DMS79 (cell line): ENCODE results near the gene PCNX4.

Experiments
- DNase-seq: peaks from one replicate; lab custom pipeline; 2025; lab: John Stamatoyannopoulos, UW

The PCNX4 gene

DNA sequence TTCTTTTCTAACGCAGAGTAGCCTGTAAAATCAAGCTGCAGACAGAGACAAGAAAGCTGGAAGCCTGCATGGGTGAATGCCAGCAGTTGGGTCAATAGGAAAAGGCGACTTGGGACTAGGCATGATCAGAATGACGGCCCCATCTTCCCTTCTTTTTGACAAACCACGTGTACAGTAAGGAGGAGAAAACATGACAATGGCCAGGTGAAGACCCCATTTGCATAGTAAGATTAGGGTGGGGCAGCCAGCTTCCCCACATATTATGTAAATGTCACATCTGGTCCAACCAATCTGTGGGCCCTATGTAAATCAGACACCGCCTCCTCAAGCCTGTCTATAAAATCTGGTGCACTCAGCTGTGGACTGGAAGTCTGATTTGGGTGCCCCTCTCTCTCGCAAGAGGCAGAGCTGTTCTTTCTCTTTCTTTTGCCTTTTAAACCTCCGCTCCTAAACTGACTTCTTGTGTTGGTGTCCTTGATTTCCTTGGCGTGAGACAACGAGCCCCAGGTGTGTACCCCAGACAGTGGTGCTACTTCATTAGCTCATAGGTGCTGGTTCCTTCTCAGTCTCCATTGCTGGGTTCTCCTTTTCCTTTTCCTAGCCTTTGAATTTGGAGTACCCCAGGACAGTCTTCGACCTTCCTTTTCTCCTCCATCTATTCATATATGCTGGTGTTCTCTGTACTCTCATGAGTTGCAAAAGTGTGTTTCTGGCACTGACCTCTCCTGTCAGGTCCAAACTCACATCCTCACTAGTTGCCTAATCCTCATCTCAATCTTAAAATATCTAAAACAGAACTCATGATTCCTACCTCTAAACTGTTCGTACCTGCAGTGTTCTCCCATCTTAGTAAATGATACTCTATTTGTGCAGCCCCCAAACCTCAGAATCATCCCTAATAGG, 82.9 kb downstream of the PCNX4 start:
- DNase-seq, result no peak

DNA sequence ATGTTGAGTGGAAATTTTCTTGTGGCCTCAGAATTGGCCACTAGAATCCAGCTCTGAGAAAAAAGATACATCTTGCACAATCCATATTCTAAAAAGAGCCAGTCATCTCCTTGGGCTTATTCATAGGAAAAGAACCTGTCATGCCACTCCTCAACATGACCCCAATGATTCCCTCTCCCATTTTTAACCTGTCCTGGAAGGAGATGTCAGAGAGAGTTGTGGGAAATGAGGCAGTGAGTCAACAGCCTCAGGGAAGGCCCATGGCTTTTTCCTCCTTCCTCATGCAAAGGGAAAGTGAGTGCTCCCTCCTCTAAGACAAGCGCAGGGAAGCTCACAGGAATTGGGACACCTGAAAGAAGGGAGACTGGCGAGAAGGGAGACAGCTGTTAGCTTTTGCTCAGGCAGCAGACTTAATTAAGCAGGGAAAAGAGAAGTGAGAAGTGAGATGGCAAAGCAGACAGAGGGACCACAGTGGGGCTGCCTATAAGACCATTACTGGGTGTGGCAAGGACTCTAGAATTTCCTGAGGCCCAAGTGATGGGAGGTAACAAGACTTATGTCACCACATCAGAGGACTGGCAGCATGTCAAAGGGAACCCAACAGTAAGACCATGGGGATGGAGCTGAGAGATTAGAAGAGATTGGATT, 83.7 kb downstream of the PCNX4 start:
- no peak for DNase-seq

DNA sequence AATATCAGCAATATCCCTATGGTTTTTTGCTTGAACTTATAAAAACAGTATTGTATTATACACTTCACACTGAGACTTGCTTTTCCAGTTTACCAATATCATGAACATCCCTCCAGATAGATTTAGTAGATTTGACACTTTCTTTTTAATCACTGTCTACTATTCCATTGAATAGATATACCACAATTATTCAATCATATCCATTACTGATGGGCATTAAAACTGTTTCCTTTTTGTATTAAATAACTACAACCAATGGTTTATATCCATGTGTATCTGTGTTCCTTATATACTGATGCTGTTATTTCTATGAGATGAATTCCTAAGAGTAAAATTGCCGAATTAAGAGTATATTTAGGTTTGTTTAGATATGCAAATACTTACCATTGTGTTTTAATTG, 86.4 kb downstream of the PCNX4 start:
- no peak for DNase-seq

DNA sequence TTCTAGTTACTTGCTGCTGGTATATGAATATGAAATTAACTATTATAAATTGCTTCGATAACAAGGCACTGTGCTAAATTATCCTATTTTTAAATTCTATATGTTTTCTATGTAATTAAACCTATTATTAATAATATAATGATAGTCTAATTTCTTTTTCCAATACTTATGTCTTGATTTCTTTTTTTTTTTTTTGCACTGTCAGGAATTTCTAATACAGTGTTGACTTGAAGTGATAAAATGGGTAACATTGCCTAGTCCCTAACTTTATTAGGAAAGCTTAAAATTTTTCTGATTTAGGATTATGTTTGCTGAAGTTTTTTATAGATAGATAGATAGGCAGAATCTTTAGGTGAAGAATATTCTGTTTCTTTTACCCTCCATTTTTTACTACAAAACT, 87.1 kb downstream of the PCNX4 start:
- DNase-seq, result no peak

DNA sequence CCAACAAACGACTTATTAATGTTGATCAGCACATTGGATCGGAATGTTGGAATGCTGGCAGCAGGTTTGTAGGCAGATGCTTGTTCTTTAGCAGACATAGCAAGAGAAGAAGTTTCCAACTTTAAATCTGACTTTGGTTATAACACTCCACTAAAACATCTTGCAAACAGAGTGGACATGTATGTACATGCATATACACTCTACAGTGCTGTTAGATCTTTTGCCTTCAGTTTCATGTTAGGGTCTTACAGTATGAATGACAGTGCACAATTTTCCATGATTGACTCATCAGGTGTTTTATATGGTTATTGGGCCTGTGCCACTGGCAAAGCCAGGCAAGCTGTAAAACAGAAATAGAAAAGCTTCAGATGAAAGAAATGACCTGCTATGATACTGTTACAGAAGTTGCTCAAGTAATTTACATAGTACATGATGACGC, 87.7 kb downstream of the PCNX4 start:
- no peak for DNase-seq

DNA sequence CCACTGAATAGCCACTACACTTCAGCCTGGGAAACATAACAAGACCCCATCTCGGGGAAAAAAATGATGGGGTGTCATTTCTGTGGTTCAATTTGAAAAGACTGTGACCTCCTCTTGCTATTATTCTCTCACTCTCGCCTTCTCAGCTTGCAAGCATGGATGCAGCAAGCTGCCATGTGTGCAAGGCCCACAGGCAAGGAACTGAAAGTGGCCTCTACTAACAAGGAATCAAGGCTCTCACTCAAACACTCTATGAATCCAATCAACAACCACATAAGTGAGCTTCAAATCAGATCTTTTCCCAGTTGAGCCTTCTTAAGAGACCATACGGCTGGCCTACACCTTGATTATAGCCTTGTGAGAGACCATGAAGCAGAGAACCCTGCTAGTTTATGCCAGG, 91.4 kb downstream of the PCNX4 start:
- no peak for DNase-seq

DNA sequence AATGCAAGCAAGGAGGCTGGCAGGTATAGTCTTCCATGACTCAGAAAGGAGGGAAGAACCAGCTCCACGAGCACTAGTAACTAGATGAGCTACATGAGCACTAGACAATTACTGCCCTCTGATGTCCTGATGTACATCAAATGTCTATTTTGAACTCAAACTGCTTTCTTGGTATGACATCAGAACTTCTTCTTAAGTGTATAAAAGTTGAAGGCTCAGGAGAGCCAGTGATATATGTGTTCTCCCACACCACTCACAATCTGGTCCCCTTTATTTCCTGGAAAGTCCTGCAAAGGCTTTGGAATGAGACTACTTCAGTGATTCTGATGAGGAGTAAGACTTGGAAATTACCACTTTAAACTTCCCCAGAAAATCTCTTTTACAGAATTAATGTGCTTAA, 92.0 kb downstream of the PCNX4 start:
- no peak for DNase-seq

DNA sequence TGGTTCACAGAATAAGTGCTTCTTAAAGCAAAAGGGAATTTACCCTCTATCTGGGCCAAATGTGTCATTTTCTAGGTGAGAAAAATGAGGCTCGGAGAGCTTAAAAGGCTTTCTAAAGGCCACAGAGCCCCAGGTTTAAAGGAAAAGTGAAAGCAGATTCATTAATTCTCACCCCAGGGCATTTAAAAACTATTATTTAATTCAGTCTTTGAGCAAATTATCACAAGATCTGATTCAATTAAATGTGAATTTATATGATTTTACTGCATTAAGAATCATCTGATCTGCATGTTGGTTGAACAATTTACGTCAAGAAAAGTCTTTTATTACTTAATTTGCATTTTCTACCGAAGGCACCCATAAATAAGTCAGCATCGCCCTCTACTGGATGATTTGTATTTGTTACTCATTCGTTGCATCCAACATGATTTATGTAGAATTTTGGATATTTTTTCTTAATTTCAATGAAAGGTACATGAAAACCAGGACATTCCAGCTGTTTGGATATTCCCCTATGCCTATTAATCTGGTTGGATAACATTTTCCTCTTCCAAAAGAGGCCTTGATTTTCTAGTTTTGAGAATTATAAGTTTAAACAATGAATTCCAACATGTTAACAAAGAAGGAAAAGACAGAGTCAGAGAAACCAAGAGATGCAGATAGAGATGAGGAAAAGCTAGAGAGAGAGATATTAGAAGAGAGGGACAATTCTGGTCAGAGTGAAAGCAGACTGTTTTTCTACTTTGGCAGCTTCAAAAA, 92.6 kb downstream of the PCNX4 start:
- DNase-seq, result peak; percentile 59

DNA sequence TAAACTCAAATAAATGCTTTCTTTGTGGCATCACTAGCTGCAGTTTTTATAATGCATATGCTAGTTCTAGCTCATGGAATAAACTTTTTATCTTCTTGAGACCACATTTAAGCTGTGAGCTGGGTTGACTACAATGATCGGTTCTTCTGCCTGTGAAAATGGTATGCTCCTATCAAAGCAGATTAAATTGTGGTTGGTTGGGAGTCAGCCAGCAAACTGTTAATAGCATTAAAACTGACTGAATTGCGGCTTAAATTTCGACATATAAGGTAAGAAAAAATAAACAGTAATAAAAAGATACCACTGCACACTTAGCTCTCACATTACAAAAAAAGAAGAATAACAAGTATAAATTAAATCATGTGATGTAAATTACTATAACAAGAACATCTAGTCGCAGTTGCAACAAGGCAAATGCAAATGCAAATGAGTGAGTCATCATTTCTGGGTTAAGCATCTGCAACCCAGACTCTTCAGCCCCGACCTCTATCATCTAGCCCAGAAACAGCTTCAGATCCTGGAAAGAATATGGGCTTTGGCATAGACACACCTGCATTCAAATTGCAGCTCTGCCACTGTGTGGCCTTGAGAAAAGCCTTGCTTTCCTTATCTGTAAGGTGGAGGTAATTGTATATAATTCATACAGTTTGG, 93.3 kb downstream of the PCNX4 start:
- DNase-seq, result no peak

DNA sequence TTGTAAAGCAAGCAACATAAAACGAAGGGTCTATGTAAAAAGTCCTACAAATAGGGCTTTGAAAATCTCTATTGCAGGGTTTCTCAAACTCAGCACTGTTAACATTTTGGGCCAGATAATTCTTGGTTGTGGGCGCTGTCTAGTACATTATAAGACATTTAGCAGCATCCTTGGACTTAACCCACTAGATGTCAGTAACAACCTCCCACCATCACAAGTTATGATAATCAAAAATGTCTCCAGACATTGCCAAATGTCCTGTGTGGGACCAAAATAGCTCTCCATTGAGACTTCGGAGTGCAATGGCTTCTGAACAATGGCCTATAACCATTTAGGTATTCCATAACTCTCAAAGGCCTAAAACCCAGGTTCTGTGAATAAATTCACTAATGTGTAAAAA, 96.4 kb downstream of the PCNX4 start:
- DNase-seq, result peak; percentile 14

DNA sequence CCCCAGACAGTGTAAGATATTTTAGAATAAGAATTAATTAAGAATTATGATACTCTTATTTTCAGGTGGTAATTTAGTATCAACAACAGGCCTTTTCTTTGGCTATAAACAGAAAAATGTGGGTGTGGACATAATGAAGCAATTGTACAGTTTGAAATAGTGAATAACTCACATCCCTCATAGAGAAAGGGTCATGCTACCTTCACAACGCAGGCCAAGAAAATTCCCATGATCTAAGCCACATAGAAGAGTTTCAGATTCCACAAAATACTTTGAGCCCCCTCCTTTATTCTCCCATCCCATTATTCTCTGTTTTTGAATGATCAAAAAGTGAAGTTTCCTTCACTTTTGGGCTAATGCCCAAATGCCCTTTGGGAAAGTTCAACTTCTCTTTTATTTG, 97.0 kb downstream of the PCNX4 start:
- DNase-seq, result no peak

DNA sequence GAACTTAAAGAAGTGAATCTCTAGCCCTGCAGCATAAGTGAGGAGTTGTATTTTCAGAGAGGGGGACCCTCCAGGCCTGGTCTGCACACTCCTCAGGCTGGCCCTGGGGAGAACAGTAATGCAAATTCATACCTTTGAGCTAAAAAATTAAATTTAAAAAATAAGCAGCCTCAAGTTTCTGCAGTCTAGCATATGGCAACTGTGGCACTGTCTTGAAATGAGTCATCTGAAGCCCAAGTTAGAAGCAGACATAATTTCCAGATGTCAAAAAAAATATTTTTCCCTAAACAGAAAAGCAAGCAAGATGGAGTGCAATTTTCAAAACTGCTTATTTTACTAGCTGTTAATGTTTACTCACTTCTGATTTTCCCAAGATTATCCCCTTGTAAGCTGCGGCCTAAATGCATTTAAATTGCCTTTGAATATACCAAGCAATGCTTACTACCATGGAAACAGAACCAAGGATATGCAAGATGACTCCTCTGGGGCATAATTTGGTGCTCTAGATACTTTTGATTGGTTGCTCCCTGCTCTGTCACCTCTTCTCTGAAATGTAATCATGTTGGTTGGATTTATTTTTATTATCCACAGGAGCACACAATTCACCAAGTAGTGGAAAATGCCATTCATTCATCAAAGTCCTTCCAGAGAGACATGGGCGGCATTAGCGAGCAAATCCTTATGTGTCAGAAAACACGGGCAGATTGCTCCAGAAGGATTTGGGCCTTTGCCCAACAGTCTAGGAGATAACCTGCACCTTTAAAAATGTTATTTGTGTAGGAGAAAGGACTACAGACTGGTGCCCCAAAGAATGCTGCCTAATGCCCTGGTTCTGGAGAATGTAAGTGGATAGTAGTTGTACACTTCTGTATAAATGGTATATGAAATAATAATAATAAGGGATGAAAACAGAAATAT, 98.5 kb downstream of the PCNX4 start:
- no peak for DNase-seq

DNA sequence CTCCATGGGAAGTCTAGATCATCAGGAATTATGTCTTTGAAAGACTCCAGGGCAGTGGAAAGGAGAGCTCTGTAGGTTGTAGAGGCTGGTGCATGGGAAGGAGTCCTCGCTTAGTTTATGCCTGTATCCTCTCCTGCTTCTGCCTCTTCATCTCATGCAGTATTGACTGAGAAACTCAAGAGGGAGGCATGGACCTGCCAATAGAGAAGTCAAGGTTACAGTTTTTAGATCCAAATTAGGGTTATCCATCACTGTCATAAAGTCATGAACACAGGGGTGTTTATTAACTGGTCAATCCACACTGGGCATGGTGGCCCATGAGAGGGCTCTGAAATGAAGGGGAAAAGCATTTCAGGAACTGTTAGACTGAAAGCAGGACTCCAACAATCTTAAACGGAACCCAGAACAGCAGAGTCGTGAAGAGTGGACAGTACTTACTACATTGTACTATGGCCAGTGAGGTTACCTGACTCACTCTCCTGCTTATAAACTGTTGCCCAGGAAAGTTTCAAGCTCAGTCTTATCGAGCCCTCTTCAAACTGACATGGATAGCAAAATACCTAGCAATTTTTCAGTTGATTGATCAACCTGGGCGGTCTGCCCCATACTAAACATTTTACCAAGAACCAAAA, 103.6 kb downstream of the PCNX4 start:
- DNase-seq, result no peak

DNA sequence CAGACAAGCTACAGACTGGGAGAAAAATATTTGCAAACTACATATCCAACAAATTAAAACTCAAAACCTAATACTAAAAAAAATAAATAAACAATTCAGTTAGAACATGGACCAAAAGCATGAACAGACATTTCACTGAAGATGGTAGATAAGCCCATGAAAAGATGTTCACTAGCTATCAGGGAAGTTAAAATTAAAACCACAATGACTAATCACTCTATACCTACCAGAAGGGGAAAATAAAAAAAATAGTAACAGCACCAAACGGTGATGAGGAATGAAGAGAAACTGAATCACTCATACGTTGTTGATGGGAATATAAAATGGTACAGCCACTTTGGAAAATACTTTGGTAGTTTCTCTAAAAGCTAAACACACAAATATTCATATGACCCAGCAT, 104.6 kb downstream of the PCNX4 start:
- DNase-seq, result no peak

DNA sequence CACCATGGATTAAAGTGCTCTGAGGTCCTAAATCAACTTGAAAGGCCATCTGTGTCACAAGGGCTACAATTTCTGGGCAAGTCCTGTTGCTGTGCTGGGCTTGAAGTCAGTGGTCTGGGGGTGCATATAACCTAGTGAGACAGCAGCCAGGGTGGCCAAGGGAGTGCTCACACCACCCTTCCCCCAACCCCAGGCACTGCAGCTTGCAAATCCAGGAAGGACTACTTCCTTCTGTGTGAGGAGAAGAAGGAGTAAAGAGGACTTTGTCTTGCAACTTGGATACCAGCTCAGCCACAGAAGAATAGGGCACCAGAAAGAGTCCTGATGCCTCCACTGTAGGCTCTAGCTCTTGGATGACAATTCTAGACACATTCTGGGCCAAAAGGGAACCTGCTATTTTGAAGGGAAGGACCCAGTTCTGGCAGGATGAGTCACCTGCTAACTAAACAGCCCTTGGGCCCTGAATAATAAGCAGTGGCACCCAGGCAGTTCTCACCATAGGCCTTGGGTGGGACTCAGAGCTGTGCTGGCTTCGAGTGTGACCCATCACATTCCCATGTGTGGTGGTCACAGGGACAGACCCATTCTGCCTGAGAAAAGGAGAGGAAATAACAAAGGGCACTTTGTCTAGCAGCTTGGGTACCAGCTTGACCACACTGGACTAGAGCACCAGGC, 106.0 kb downstream of the PCNX4 start:
- no peak for DNase-seq

DNA sequence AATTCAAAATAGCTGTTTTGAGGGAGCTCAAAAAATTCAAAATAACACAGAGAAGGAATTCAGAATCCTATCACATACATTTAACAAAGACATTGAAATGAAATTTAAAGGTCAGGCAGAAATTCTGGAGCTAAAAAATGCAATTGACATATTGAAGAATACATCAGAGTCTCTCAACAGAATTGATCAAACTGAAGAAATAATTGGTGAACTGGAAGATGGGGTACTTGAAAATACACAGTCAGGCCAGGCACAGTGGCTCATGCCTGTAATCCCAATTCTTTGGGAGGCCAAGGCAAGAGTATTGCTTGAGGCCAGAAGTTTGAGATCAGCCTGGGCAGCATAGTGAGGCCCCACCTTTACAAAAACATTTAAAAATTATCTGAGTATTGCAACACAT, 107.6 kb downstream of the PCNX4 start:
- no peak for DNase-seq

DNA sequence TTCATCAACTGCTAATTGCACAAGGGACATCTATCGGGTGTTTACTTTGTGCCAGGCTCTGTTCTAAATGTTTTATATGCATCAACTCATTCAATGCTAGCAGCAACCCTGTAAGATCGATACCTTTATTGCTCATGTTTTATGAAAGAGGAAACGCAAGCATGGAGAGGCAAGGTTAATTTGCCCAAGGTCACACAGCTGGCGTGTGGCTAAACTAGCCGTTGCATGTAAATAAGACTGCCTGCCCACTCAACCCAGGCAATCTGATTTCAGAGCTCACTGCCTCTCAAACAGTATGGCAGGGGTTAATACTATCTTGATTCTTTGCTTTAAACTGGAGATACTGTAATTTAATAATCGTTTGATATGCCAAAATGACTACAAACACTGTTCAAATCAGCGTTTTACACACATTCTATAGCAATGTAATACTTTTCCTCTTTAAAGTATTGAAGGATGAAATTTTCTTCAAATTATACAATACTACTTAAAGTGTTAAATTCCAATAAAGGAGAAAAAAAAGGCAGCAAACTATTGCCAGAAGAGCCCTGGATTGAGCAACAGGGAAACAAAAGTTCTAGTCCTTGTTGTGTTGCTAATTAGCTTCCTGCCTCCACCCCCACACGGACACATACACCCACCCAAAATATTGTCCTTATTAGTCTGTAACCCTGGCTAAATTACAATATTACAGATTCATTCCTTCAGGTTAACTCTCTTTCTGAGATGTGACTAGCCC, 112.5 kb downstream of the PCNX4 start:
- no peak for DNase-seq

DNA sequence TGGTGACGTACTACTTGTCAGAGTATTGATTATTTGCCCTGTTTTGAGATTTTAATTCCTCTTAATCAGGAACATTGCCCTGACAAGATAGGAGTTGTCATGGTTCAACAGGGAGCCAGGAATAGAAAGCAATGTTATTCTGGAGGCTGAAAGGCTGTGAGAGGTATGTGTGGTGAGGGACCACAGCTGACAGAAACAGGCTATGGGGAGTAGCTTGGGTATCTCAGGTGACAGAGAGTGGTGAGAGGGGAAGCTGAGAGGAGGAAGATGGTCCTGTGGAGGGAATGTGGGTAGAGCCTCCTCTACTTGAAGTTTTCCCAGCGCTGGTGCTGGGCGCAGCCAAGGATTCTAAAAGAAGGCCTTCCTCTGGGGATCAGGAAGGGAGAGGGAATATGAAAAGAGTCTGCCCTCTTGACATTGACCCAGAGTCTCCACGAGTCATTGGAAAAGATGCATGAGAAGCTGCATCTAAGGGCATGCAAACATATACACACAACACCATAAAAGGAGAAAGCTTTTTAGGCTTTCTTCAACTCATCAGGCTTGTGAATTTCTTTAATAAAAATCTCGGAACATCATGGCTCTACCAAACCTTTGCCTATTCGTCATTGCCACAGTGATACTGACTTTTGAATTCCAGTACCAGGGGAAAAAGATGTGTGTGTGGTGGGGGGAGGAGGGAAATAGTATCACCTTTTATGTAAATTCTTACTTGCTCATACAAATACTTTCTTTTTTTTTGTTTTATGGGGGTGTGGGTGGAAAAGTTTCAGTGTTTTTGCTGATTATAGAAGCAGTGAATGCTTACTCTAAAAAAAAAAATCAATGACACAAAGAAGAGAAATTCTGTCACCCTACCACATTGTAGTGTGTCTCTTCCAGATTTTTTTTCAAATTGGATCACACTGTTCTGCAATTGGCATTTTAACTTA, 113.4 kb downstream of the PCNX4 start:
- no peak for DNase-seq
